IPS DF 6.9 (cell line): Measurements from ENCODE around the gene XRCC2.
"Not testable (repeated sequence)": the region's sequence is repeated elsewhere in the genome, so short reads cannot be mapped to it uniquely, and the experiment has no call there.

ENCODE experiments used
- DNase-seq: peaks from one replicate; pipeline ENCODE4 v3.0.0-alpha.2; 2013; ENCODE audit warnings: low read depth, low spot score
- H3K27ac ChIP-seq: one replicate; pipeline ENCODE4 v1.5.1; 2013; ENCODE audit warnings: low read length, control low read depth
- H3K27me3 ChIP-seq: 2 replicates; pipeline ENCODE4 v1.6.1; 2013; ENCODE audit warnings: mild to moderate bottlenecking, low read length; ENCODE audit not compliant: control insufficient read depth, insufficient read depth
- H3K36me3 ChIP-seq: 2 replicates; pipeline ENCODE4 v1.6.1; 2013; ENCODE audit warnings: low read length; ENCODE audit not compliant: control insufficient read depth, insufficient read depth
- H3K4me1 ChIP-seq: 2 replicates; pipeline ENCODE4 v1.6.1; 2013; ENCODE audit warnings: low read length; ENCODE audit not compliant: control insufficient read depth, insufficient read depth
- H3K4me3 ChIP-seq: 2 replicates; pipeline ENCODE4 v1.5.1; 2013; ENCODE audit warnings: mild to moderate bottlenecking, low read length
- H3K9me3 ChIP-seq: 2 replicates; pipeline ENCODE4 v1.6.1; 2013; ENCODE audit warnings: low read length, inconsistent platforms; ENCODE audit not compliant: control insufficient read depth, insufficient read depth
- WGBS: extraction: QIAGEN DNeasy Blood & Tissue Kit; methylation state at CpG from one replicate; pipeline ENCODE4 v1.1.7; 2013; ENCODE audit warnings: mixed read lengths, missing lambda C conversion rate; ENCODE audit not compliant: insufficient read length, insufficient coverage; 5-methylcytosine and 5-hydroxymethylcytosine counted together

The XRCC2 gene

DNA sequence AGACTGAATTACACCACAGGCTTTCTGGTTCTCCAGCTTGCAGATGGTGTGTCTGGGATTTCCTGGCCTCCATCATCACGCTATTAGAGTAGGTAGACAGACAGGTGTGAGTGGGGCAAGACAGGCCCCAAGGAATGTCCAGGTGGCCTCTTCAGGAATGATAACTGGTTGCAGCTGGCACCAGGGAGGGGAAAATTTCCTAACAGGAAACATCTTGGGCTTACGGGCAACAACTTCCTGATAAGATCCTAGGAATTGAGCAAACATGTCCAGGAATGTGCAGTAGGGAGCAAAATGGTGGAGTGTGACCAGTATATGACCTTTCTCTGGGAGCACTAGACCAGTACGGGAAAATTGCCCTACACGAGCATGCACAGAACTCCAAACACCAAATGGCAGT, 11.3 kb downstream of the XRCC2 start:
- Histone ChIP-seq H3K27me3 (no peaks in the 10 kb centered on the region), H3K4me1 (no peaks in the 10 kb centered on the region), H3K27ac (no peak overlapping the region), H3K9me3 (no peaks in the 10 kb centered on the region), H3K36me3 (peaks cover 2% of the 10 kb centered on the region; the same call in 1 of the 2 replicates), H3K4me3 (no peak overlapping the region)
- no peak for DNase-seq
- no CpG with 5 or more reads among the region's 4 CpGs for WGBS

- no peaks in the 10 kb centered on the region for H3K4me1 ChIP-seq
- H3K27ac ChIP-seq: no peak overlapping the region
- H3K4me3 ChIP-seq: no peak overlapping the region
- no peak for DNase-seq
- no peaks in the 10 kb centered on the region for H3K27me3 ChIP-seq
- H3K9me3 ChIP-seq: no peaks in the 10 kb centered on the region
- WGBS: no CpG with 5 or more reads among the region's 2 CpGs
- H3K36me3 ChIP-seq: no peaks in the 10 kb centered on the region; the same call in 1 of the 2 replicates
Observed at GRCh38 chr7:152663931-152664330, 12.0 kb downstream of the XRCC2 start.

- Histone ChIP-seq H3K4me3 (no peak overlapping the region), H3K4me1 (no peaks in the 10 kb centered on the region), H3K27ac (no peak overlapping the region), H3K9me3 (no peaks in the 10 kb centered on the region), H3K36me3 (no peaks in the 10 kb centered on the region; the same call in 1 of the 2 replicates), H3K27me3 (no peaks in the 10 kb centered on the region)
- no peak for DNase-seq
- no CpG with 5 or more reads among the region's 11 CpGs for WGBS
Observed at GRCh38 chr7:152663148-152663740, 12.7 kb downstream of the XRCC2 start.

GRCh38 chr7:152661479-152661878, 14.5 kb downstream of the XRCC2 start:
- Histone ChIP-seq H3K27ac (no peak overlapping the region), H3K36me3 (no peaks in the 10 kb centered on the region; the same call in 1 of the 2 replicates), H3K9me3 (no peaks in the 10 kb centered on the region), H3K4me3 (no peak overlapping the region), H3K4me1 (no peaks in the 10 kb centered on the region), H3K27me3 (no peaks in the 10 kb centered on the region)
- no peak for DNase-seq
- WGBS: no CpG with 5 or more reads among the region's 1 CpG

DNA sequence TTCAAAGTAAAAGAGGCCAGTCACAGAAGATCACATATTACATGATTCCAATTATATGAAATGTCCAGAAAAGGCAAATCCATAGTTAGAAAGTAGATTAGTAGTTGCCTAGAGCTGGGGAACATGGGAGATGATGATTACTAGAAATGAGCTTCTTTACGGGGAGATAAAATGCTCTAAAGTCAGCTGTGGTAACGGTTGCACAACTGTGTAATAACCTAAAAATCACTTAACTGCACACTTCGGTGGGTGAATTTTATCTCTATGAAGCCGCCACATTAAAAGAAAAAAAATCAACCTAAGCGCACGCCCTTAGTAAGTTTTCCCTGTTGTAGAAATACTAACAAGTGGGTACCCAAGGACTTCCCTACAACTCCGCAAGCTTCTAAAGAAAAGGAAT, 15.9 kb downstream of the XRCC2 start:
- no CpG with 5 or more reads among the region's 7 CpGs for WGBS

GRCh38 chr7:152654971-152655370, 21.0 kb downstream of the XRCC2 start:
- WGBS: no CpG with 5 or more reads among the region's 4 CpGs
- Histone ChIP-seq H3K9me3 (no peaks in the 10 kb centered on the region), H3K27ac (no peak overlapping the region), H3K4me3 (no peak overlapping the region), H3K36me3 (no peaks in the 10 kb centered on the region; the same call in 1 of the 2 replicates), H3K27me3 (no peaks in the 10 kb centered on the region), H3K4me1 (no peaks in the 10 kb centered on the region)
- DNase-seq: no peak

More for the DNA sequence above, 15.9 kb downstream of the XRCC2 start:
- H3K36me3 ChIP-seq: no peaks in the 10 kb centered on the region; the same call in 1 of the 2 replicates
- no peaks in the 10 kb centered on the region for H3K9me3 ChIP-seq
- DNase-seq: no peak
- H3K4me3 ChIP-seq: no peak overlapping the region
- H3K27ac ChIP-seq: no peak overlapping the region
- H3K27me3 ChIP-seq: no peaks in the 10 kb centered on the region
- H3K4me1 ChIP-seq: no peaks in the 10 kb centered on the region

- Histone ChIP-seq H3K27me3 (no peaks in the 10 kb centered on the region), H3K9me3 (no peaks in the 10 kb centered on the region), H3K4me1 (no peaks in the 10 kb centered on the region), H3K36me3 (peaks cover 7% of the 10 kb centered on the region), H3K4me3 (no peak overlapping the region), H3K27ac (no peak overlapping the region)
- WGBS: no CpG with 5 or more reads among the region's 2 CpGs
- no peak for DNase-seq
Observed at GRCh38 chr7:152649220-152649619, 26.7 kb downstream of the XRCC2 start.

- Histone ChIP-seq H3K27me3 (no peaks in the 10 kb centered on the region), H3K27ac (no peak overlapping the region), H3K4me1 (no peaks in the 10 kb centered on the region), H3K36me3 (peaks cover 7% of the 10 kb centered on the region), H3K4me3 (no peak overlapping the region), H3K9me3 (no peaks in the 10 kb centered on the region)
- no CpG with 5 or more reads among the region's 3 CpGs for WGBS
- DNase-seq: no peak
Observed at GRCh38 chr7:152647009-152647408, 28.9 kb downstream of the XRCC2 start.

- WGBS: no CpG with 5 or more reads among the region's 11 CpGs
Observed at GRCh38 chr7:152646579-152646978, 29.4 kb downstream of the XRCC2 start.

GRCh38 chr7:152643979-152644559, 31.9 kb downstream of the XRCC2 start:
- Histone ChIP-seq H3K27me3 (no peaks in the 10 kb centered on the region), H3K9me3 (no peaks in the 10 kb centered on the region), H3K4me1 (no peaks in the 10 kb centered on the region), H3K27ac (no peak overlapping the region), H3K4me3 (no peak overlapping the region), H3K36me3 (peaks cover 3% of the 10 kb centered on the region; the same call in 1 of the 2 replicates)
- WGBS: no CpG with 5 or more reads among the region's 9 CpGs
- no peak for DNase-seq

More at GRCh38 chr7:152646579-152646978, 29.4 kb downstream of the XRCC2 start:
- H3K9me3 ChIP-seq, H3K27ac ChIP-seq, H3K36me3 ChIP-seq, H3K4me1 ChIP-seq, DNase-seq, H3K4me3 ChIP-seq, H3K27me3 ChIP-seq: not testable (repeated sequence)

DNA sequence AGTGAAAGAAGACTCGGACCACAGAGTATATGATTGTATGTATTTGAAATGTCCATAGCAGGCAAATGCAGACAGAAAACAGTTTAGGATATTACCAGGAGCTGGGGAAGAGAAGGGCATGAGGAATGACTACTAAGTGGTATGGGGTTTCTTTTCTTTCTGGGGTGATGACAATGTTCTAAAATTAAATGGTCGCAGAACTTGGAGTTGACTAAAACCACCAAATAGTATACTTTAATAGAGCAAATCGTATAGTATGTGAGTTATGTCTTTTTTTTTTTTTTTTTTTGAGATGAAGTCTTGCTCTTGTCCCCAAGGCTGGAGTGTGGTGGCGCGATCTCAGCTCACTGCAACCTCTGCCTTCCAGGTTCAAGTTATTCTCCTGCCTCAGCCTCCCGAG, 34.6 kb downstream of the XRCC2 start:
- WGBS: no CpG with 5 or more reads among the region's 6 CpGs
- Histone ChIP-seq H3K27ac (no peak overlapping the region), H3K4me3 (no peak overlapping the region), H3K9me3 (no peaks in the 10 kb centered on the region), H3K27me3 (no peaks in the 10 kb centered on the region), H3K4me1 (no peaks in the 10 kb centered on the region), H3K36me3 (no peaks in the 10 kb centered on the region; the same call in 1 of the 2 replicates)
- no peak for DNase-seq
